Activated CD4-positive, alpha-beta T cell treated with anti-CD3 and anti-CD28 coated beads, Interleukin-2, amount 10 ng/mL, durations not matched to agents 7 days and 5 days (primary cell): ENCODE data around the gene KRTAP13-1. TPM values are rescaled to one million over a fixed set of nuclear protein-coding genes. Genes with fewer than 3 reads are reported as not detected.

Experiments
- CTCF ChIA-PET: fragments of 350-600 bp; sonication (Branson Sonifier 250); formaldehyde crosslinking; loops from one replicate; lab custom pipeline; 2021; ENCODE audit warnings: antibody characterized with exemption; lab: Charles Lee
- POLR2A ChIA-PET: fragments of 350-600 bp; sonication (Branson Sonifier 250); formaldehyde crosslinking; loops from one replicate; lab custom pipeline; 2021; ENCODE audit warnings: antibody characterized with exemption; lab: Charles Lee
- DNase-seq: peaks from one replicate; pipeline ENCODE4 v3.0.0-alpha.2; 2020
- H3K27ac Mint-ChIP-seq: one replicate; pipeline ENCODE4 v1.8.0; 2021; ENCODE audit warnings: mild to moderate bottlenecking, moderate library complexity, mixed read lengths
- H3K27me3 Mint-ChIP-seq: one replicate; pipeline ENCODE4 v1.8.0; 2021; ENCODE audit warnings: mixed read lengths
- H3K36me3 Mint-ChIP-seq: one replicate; pipeline ENCODE4 v1.8.0; 2021; ENCODE audit warnings: low read depth, mixed read lengths
- H3K4me1 Mint-ChIP-seq: one replicate; pipeline ENCODE4 v1.8.0; 2021; ENCODE audit warnings: mixed read lengths
- H3K4me3 Mint-ChIP-seq: one replicate; pipeline ENCODE4 v1.8.0; 2021; ENCODE audit warnings: mild to moderate bottlenecking, moderate library complexity, mixed read lengths
- H3K9me3 Mint-ChIP-seq: one replicate; pipeline ENCODE4 v1.8.0; 2021; ENCODE audit warnings: mixed read lengths
- total RNA-seq, 2 experiments: library from RNA; stranded (reverse); gene quantifications; one replicate each; pipeline ENCODE4 v1.2.3, GENCODE V29; 2021

The KRTAP13-1 gene
- total RNA-seq: not detected

- no peak within 1 kb of the TSS for H3K27ac Mint-ChIP-seq
- CTCF ChIA-PET: no interaction called here
- H3K9me3 Mint-ChIP-seq: no peaks in the 10 kb centered on the region
- POLR2A ChIA-PET: no interaction called here
- DNase-seq: no peak
- no peaks in the 10 kb centered on the region for H3K36me3 Mint-ChIP-seq
- H3K27me3 Mint-ChIP-seq: no peaks in the 10 kb centered on the region
- H3K4me3 Mint-ChIP-seq: no peak within 1 kb of the TSS
- H3K4me1 Mint-ChIP-seq: no peaks in the 10 kb centered on the region
These were observed at the start of gene KRTAP13-1 for GRCh38 chr21:30395731-30396130. KRTAP13-1 (plus strand) TSS chr21:30396031; CDS start chr21:30396087, 56 bp downstream.

GRCh38 chr21:30348506-30348905 lies 47.3 kb upstream of the KRTAP13-1 start, which contains the start of gene KRTAP23-1:
KRTAP23-1 (minus strand) TSS chr21:30348606; CDS start chr21:30348606, 0 bp downstream.
- H3K4me1 Mint-ChIP-seq: no peaks in the 10 kb centered on the region
- no peaks in the 10 kb centered on the region for H3K27me3 Mint-ChIP-seq
- POLR2A ChIA-PET: no interaction called here
- no peaks in the 10 kb centered on the region for H3K36me3 Mint-ChIP-seq
- no peak within 1 kb of the TSS for H3K27ac Mint-ChIP-seq
- no peaks in the 10 kb centered on the region for H3K9me3 Mint-ChIP-seq
- CTCF ChIA-PET: no interaction called here
- no peak within 1 kb of the TSS for H3K4me3 Mint-ChIP-seq
- no peak for DNase-seq

GRCh38 chr21:30349572-30349971 lies 46.3 kb upstream of the KRTAP13-1 start:
- no peak overlapping the region for H3K4me3 Mint-ChIP-seq
- CTCF ChIA-PET: no interaction called here
- H3K27ac Mint-ChIP-seq: no peak overlapping the region
- H3K4me1 Mint-ChIP-seq: no peaks in the 10 kb centered on the region
- H3K9me3 Mint-ChIP-seq: no peaks in the 10 kb centered on the region
- no peaks in the 10 kb centered on the region for H3K36me3 Mint-ChIP-seq
- POLR2A ChIA-PET: no interaction called here
- DNase-seq: no peak
- peaks cover 3% of the 10 kb centered on the region for H3K27me3 Mint-ChIP-seq

- peaks cover 3% of the 10 kb centered on the region for H3K27me3 Mint-ChIP-seq
- ChIA-PET POLR2A (no interaction called here), CTCF (interaction anchor here (0.6 kb wide), 1 partner anchor 495 kb away, joined by 3 read pairs; no protein-coding TSS in a partner anchor)
- no peak overlapping the region for H3K27ac Mint-ChIP-seq
- H3K36me3 Mint-ChIP-seq: no peaks in the 10 kb centered on the region
- H3K9me3 Mint-ChIP-seq: no peaks in the 10 kb centered on the region
- H3K4me1 Mint-ChIP-seq: no peaks in the 10 kb centered on the region
- H3K4me3 Mint-ChIP-seq: no peak overlapping the region
- no peak for DNase-seq
These were observed 44.3 kb upstream of the KRTAP13-1 start for GRCh38 chr21:30351534-30351933.

GRCh38 chr21:30354308-30355005 lies 41.4 kb upstream of the KRTAP13-1 start:
- POLR2A ChIA-PET: no interaction called here
- H3K4me1 Mint-ChIP-seq: no peaks in the 10 kb centered on the region

GRCh38 chr21:30355906-30356305 lies 39.9 kb upstream of the KRTAP13-1 start:
- Mint-ChIP-seq H3K36me3 (no peaks in the 10 kb centered on the region), H3K4me3 (no peak overlapping the region), H3K27ac (no peak overlapping the region), H3K27me3 (peaks cover 3% of the 10 kb centered on the region), H3K9me3 (no peaks in the 10 kb centered on the region), H3K4me1 (no peaks in the 10 kb centered on the region)
- POLR2A ChIA-PET: no interaction called here
- CTCF ChIA-PET: no interaction called here
- DNase-seq: no peak

More at GRCh38 chr21:30354308-30355005, 41.4 kb upstream of the KRTAP13-1 start:
- CTCF ChIA-PET: no interaction called here
- no peak overlapping the region for H3K27ac Mint-ChIP-seq
- no peak for DNase-seq
- H3K27me3 Mint-ChIP-seq: peaks cover 3% of the 10 kb centered on the region
- H3K4me3 Mint-ChIP-seq: no peak overlapping the region
- H3K9me3 Mint-ChIP-seq: no peaks in the 10 kb centered on the region
- no peaks in the 10 kb centered on the region for H3K36me3 Mint-ChIP-seq

- CTCF ChIA-PET: no interaction called here
- POLR2A ChIA-PET: no interaction called here
- no peaks in the 10 kb centered on the region for H3K9me3 Mint-ChIP-seq
These were observed 23.6 kb upstream of the KRTAP13-1 start, which contains the start of gene KRTAP13-2 for GRCh38 chr21:30372139-30372770. KRTAP13-2 (minus strand) TSS chr21:30372271; CDS start chr21:30372213, 58 bp downstream.

GRCh38 chr21:30382201-30382600 lies 13.6 kb upstream of the KRTAP13-1 start:
- H3K27ac Mint-ChIP-seq: no peak overlapping the region
- no peaks in the 10 kb centered on the region for H3K27me3 Mint-ChIP-seq
- CTCF ChIA-PET: no interaction called here
- H3K4me1 Mint-ChIP-seq: no peaks in the 10 kb centered on the region
- POLR2A ChIA-PET: no interaction called here
- DNase-seq: no peak
- no peak overlapping the region for H3K4me3 Mint-ChIP-seq
- H3K9me3 Mint-ChIP-seq: no peaks in the 10 kb centered on the region
- no peaks in the 10 kb centered on the region for H3K36me3 Mint-ChIP-seq

More at GRCh38 chr21:30372139-30372770, 23.6 kb upstream of the KRTAP13-1 start, which contains the start of gene KRTAP13-2:
- Mint-ChIP-seq H3K27ac (no peak within 1 kb of the TSS), H3K27me3 (no peaks in the 10 kb centered on the region), H3K4me1 (no peaks in the 10 kb centered on the region), H3K36me3 (no peaks in the 10 kb centered on the region), H3K4me3 (no peak within 1 kb of the TSS)
- no peak for DNase-seq

GRCh38 chr21:30391492-30392025 lies 4.3 kb upstream of the KRTAP13-1 start:
- ChIA-PET CTCF (no interaction called here), POLR2A (no interaction called here)
- H3K4me1 Mint-ChIP-seq: no peaks in the 10 kb centered on the region
- no peak overlapping the region for H3K4me3 Mint-ChIP-seq
- peaks cover 3% of the 10 kb centered on the region for H3K9me3 Mint-ChIP-seq
- H3K36me3 Mint-ChIP-seq: no peaks in the 10 kb centered on the region
- H3K27me3 Mint-ChIP-seq: no peaks in the 10 kb centered on the region
- DNase-seq: no peak
- H3K27ac Mint-ChIP-seq: no peak overlapping the region

GRCh38 chr21:30408782-30409494 lies 13.1 kb downstream of the KRTAP13-1 start:
- Mint-ChIP-seq H3K9me3 (no peaks in the 10 kb centered on the region), H3K27ac (no peak overlapping the region), H3K4me1 (peaks cover 2% of the 10 kb centered on the region), H3K4me3 (no peak overlapping the region), H3K27me3 (peaks cover 2% of the 10 kb centered on the region), H3K36me3 (no peaks in the 10 kb centered on the region)
- DNase-seq: peak; percentile 18
- ChIA-PET CTCF (no interaction called here), POLR2A (no interaction called here)

- DNase-seq: no peak
- Mint-ChIP-seq H3K4me1 (no peaks in the 10 kb centered on the region), H3K9me3 (no peaks in the 10 kb centered on the region), H3K27me3 (peaks cover 2% of the 10 kb centered on the region), H3K27ac (no peak overlapping the region), H3K4me3 (no peak overlapping the region), H3K36me3 (no peaks in the 10 kb centered on the region)
- ChIA-PET POLR2A (no interaction called here), CTCF (no interaction called here)
These were observed 20.2 kb downstream of the KRTAP13-1 start for GRCh38 chr21:30415993-30416392.

GRCh38 chr21:30425826-30426225 lies 30.0 kb downstream of the KRTAP13-1 start, which contains the start of gene KRTAP13-3:
KRTAP13-3 (minus strand) TSS chr21:30425926; CDS start chr21:30425912, 14 bp downstream.
- ChIA-PET POLR2A (no interaction called here), CTCF (no interaction called here)
- no peak for DNase-seq
- Mint-ChIP-seq H3K9me3 (no peaks in the 10 kb centered on the region), H3K4me1 (no peaks in the 10 kb centered on the region), H3K27me3 (no peaks in the 10 kb centered on the region), H3K36me3 (no peaks in the 10 kb centered on the region), H3K27ac (no peak within 1 kb of the TSS), H3K4me3 (no peak within 1 kb of the TSS)

GRCh38 chr21:30426731-30427130 lies 30.9 kb downstream of the KRTAP13-1 start:
- Mint-ChIP-seq H3K36me3 (no peaks in the 10 kb centered on the region), H3K4me1 (no peaks in the 10 kb centered on the region), H3K4me3 (no peak overlapping the region), H3K27ac (no peak overlapping the region), H3K27me3 (no peaks in the 10 kb centered on the region), H3K9me3 (no peaks in the 10 kb centered on the region)
- DNase-seq: no peak
- ChIA-PET CTCF (no interaction called here), POLR2A (no interaction called here)
